ENCODE results near the gene SEPTIN5. TPM values are rescaled to one million over a fixed set of nuclear protein-coding genes. Genes with fewer than 3 reads are reported as not detected.

The SEPTIN5 gene
- total RNA-seq, 4 donors from 2014 or later = 21.9 to 51.1 (median 26.4) TPM

DNA sequence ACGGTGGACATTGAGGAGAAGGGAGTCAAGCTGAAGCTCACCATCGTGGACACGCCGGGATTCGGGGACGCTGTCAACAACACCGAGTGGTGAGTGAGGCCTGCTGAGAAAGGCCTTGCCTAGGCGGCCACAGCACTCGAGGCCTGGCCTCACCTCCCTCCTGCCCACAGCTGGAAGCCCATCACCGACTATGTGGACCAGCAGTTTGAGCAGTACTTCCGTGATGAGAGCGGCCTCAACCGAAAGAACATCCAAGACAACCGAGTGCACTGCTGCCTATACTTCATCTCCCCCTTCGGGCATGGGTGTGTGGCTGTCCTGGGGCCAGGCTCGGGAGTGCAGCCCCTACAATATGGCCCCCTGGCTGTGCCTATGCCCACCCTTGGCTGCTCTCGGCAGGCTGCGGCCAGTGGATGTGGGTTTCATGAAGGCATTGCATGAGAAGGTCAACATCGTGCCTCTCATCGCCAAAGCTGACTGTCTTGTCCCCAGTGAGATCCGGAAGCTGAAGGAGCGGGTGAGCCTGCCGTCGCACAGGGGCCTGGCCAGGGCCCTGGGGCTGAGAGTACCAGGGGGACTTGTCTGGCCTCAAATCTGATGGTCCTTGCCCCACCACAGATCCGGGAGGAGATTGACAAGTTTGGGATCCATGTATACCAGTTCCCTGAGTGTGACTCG is 6.0 kb downstream of the SEPTIN5 start:
- Histone ChIP-seq H3K4me3 (no peak overlapping the region), H3K9me3 (no peaks in the 10 kb centered on the region), H3K4me1 (peaks cover 0 to 70% (median 24%) of the 10 kb centered on the region in 3 donors), H3K27ac (no peak overlapping the region), H3K36me3 (peaks cover 0 to 34% of the 10 kb centered on the region in 2 donors), H3K27me3 (peaks cover 59% of the 10 kb centered on the region)
- WGBS, 2 donors (ENCODE audit: low coverage in 1 of 2) = 89 to 92% methylated on average over 2 to 8 of the region's 26 CpGs
- no peak for ATAC-seq
- TF ChIP-seq POLR2A (IDR thresholded peaks at IDR 0.05) (no peak), EP300 (IDR thresholded peaks at IDR 0.05) (no peak), POLR2AphosphoS5 (IDR thresholded peaks at IDR 0.05) (no peak)
- TF ChIP-seq, protein P1, sequence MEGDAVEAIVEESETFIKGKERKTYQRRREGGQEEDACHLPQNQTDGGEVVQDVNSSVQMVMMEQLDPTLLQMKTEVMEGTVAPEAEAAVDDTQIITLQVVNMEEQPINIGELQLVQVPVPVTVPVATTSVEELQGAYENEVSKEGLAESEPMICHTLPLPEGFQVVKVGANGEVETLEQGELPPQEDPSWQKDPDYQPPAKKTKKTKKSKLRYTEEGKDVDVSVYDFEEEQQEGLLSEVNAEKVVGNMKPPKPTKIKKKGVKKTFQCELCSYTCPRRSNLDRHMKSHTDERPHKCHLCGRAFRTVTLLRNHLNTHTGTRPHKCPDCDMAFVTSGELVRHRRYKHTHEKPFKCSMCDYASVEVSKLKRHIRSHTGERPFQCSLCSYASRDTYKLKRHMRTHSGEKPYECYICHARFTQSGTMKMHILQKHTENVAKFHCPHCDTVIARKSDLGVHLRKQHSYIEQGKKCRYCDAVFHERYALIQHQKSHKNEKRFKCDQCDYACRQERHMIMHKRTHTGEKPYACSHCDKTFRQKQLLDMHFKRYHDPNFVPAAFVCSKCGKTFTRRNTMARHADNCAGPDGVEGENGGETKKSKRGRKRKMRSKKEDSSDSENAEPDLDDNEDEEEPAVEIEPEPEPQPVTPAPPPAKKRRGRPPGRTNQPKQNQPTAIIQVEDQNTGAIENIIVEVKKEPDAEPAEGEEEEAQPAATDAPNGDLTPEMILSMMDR (IDR thresholded peaks at IDR 0.05) = no peak

GRCh38 chr22:19720999-19721329 is 6.7 kb downstream of the SEPTIN5 start:
- Histone ChIP-seq H3K9me3 (no peaks in the 10 kb centered on the region), H3K27ac (no peak overlapping the region), H3K4me1 (peaks cover 0 to 64% (median 23%) of the 10 kb centered on the region in 3 donors), H3K36me3 (peaks cover 0 to 34% of the 10 kb centered on the region in 2 donors), H3K4me3 (no peak overlapping the region), H3K27me3 (peaks cover 57% of the 10 kb centered on the region)
- whole genome bisulfite sequencing, 2 donors (ENCODE audit: low coverage in 1 of 2) = no CpG with 5 or more reads among the region's 2 CpGs
- TF ChIP-seq POLR2A (IDR thresholded peaks at IDR 0.05) (no peak), EP300 (IDR thresholded peaks at IDR 0.05) (no peak), POLR2AphosphoS5 (IDR thresholded peaks at IDR 0.05) (no peak)
- TF ChIP-seq, protein P1 (IDR thresholded peaks at IDR 0.05) = no peak
- no peak for ATAC-seq

DNA sequence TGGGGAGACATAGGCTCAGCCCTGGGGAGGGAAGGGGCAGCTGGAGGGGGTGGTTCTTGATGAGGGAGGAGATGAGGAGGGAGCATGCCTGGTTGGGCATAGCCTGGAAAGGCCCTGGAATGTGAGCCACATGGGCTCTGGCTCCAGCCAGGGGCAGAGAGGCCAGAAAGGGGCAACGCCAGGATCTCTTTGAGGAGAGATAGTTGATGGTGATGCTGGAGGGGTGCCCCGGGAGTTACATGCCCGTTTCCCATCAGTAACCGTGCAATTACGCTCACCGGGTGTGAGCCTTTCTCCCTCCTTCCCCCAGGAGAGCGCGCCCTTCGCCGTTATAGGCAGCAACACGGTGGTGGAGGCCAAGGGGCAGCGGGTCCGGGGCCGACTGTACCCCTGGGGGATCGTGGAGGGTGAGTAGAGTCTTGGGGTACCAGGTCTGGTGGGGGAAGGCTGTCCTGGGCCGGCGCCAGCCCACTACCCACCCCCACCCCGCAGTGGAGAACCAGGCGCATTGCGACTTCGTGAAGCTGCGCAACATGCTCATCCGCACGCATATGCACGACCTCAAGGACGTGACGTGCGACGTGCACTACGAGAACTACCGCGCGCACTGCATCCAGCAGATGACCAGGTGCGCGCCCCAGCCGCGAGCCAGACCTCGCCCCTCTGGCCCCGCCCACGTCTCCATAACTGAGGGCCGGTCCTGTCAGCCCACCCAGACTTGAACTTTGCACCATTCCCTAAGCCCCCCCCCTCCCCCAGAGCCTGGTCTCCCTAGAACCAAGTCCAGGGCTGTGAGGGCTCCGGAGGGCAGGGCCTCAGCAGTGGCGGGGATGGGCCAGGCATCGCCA is 7.3 kb downstream of the SEPTIN5 start:
- TF ChIP-seq POLR2AphosphoS5 (IDR thresholded peaks at IDR 0.05) (no peak), EP300 (IDR thresholded peaks at IDR 0.05) (no peak), POLR2A (IDR thresholded peaks at IDR 0.05) (no peak)
- TF ChIP-seq, protein P1 (IDR thresholded peaks at IDR 0.05) = no peak
- Histone ChIP-seq H3K4me1 (peaks cover 0 to 58% (median 23%) of the 10 kb centered on the region in 3 donors), H3K36me3 (peaks cover 0 to 34% of the 10 kb centered on the region in 2 donors), H3K4me3 (no peak overlapping the region), H3K27me3 (peaks cover 57% of the 10 kb centered on the region), H3K27ac (no peak overlapping the region), H3K9me3 (no peaks in the 10 kb centered on the region)
- ATAC-seq = no peak
- 40 to 100% methylated on average over 1 to 4 of the region's 44 CpGs for WGBS, 2 donors (ENCODE audit: low coverage in 1 of 2)

- peaks cover 0 to 34% of the 10 kb centered on the region in 2 donors for H3K36me3 ChIP-seq
- H3K27me3 ChIP-seq = peaks cover 57% of the 10 kb centered on the region
- TF ChIP-seq EP300 (IDR thresholded peaks at IDR 0.05) (no peak), POLR2A (IDR thresholded peaks at IDR 0.05) (no peak), POLR2AphosphoS5 (IDR thresholded peaks at IDR 0.05) (no peak)
- TF ChIP-seq, protein P1 (IDR thresholded peaks at IDR 0.05) = no peak
- H3K9me3 ChIP-seq = no peaks in the 10 kb centered on the region
- no peak overlapping the region for H3K27ac ChIP-seq
- no peak overlapping the region for H3K4me3 ChIP-seq
- ATAC-seq = no peak
- WGBS, 2 donors (ENCODE audit: low coverage in 1 of 2) = 60 to 95% methylated on average over 1 to 8 of the region's 60 CpGs
- H3K4me1 ChIP-seq = peaks cover 0 to 50% (median 21%) of the 10 kb centered on the region in 3 donors
These were observed 8.1 kb downstream of the SEPTIN5 start for GRCh38 chr22:19722178-19722981.

Data from gastroesophageal sphincter (tissue), 4 donors.